Uterus (tissue), 4 donors: ENCODE results near the gene CREB3L1. TPM values are rescaled to one million over a fixed set of nuclear protein-coding genes. Genes with fewer than 3 reads are reported as not detected.
"Not testable (repeated sequence)": the region's sequence is repeated elsewhere in the genome, so short reads cannot be mapped to it uniquely, and the experiment has no call there.

Experiments used
- DNase-seq, 2 donors: peaks; one replicate each; pipeline ENCODE4 v3.0.0-alpha.2; 2019 to 2020
- H3K27ac ChIP-seq, 2 donors: fragments of 200-600 bp; sonication (generic); 1 replicate in 1 of 2; 2 replicates in 1 of 2; pipeline ENCODE4 v1.5.1; 2016 to 2018
- H3K27me3 ChIP-seq, 2 donors: fragments of 200-600 bp; sonication (generic); one replicate each; pipeline ENCODE4 v1.5.1; 2018 to 2019; ENCODE audit warnings: control low read depth in 1 of 2
- H3K36me3 ChIP-seq, 2 donors: fragments of 200-600 bp; sonication (generic); one replicate each; pipeline ENCODE4 v1.5.1; 2019; ENCODE audit warnings: control low read depth in 1 of 2
- H3K4me1 ChIP-seq, 2 donors: fragments of 200-600 bp; sonication (generic); one replicate each; pipeline ENCODE4 v1.5.1; 2018 to 2019; ENCODE audit warnings: control low read depth in 1 of 2
- H3K4me3 ChIP-seq, 2 donors: fragments of 200-600 bp; sonication (generic); 1 replicate in 1 of 2; 2 replicates in 1 of 2; pipeline ENCODE4 v1.5.1; 2018 to 2019; ENCODE audit warnings: mild to moderate bottlenecking in 1 of 2
- H3K9me3 ChIP-seq, 2 donors: fragments of 200-600 bp; sonication (generic); one replicate each; pipeline ENCODE4 v1.5.1; 2019; ENCODE audit warnings: control low read depth in 1 of 2
- POLR2A ChIP-seq, 2 donors: fragments of 450-650 bp; IDR thresholded peaks; one replicate each; pipeline ENCODE4 v1.6.1; 2016; ENCODE audit warnings: antibody characterized with exemption in 2 of 2, mild to moderate bottlenecking in 1 of 2, moderate library complexity in 1 of 2
- intact Hi-C: fragments of 100-400 bp; cut with DNase I; formaldehyde crosslinking; loops from one replicate; pipeline ENCODE4 v1.15.1; 2023; ENCODE audit warnings: low total_unique reads
- total RNA-seq, 4 donors: library from RNA; depleted of rRNA in 3 of 4; stranded (reverse); fragments of >200 nt in 3 of 4; gene quantifications; one replicate each; pipeline versions ENCODE4 v1.1.0 to v1.2.4, GENCODE V29; 2014 to 2023
- TF ChIP-seq, protein P1 (sequence below), 4 experiments: fragments of 200-600 bp in 2 of 4; fragments of 450-650 bp in 2 of 4; sonication (generic) in 2 of 4; IDR thresholded peaks; one replicate each; pipeline ENCODE4 v1.5.1; 2016 to 2019; ENCODE audit warnings: antibody characterized with exemption in 4 of 4, mild to moderate bottlenecking in 2 of 4, moderate library complexity in 1 of 4
- donor health status: DM: yes; HTN: yes; CAD: no.

Gene CREB3L1
- total RNA-seq, 4 donors from 2014 or later = 2.0 to 20.8 (median 14.8) TPM; not detected in 1

DNA sequence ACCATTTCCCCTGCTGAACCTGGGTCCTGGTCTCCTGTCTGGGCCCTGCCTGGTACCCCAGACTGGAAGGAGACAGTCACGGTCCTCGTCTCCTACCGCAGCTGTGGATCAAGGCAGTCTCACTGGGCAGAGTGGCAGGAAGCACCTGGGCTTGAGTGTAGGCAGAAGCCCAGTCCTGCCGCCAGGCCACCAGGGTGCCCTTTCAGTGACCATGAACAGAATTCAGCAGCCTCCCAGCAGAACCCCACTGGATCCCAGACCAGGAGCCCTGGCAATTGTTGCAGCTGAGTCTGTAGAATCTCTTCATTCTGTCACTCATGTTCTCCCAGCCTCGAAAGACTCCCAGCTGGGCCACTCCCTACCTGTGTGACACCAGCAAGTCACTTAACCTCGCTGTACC is 25.5 kb upstream of the CREB3L1 start:
- no peaks in the 10 kb centered on the region for H3K4me1 ChIP-seq
- H3K9me3 ChIP-seq = no peaks in the 10 kb centered on the region
- no peaks in the 10 kb centered on the region for H3K27me3 ChIP-seq
- intact Hi-C loops = no loop called here
- no peak for DNase-seq
- H3K27ac ChIP-seq = no peak overlapping the region
- no peak overlapping the region for H3K4me3 ChIP-seq
- H3K36me3 ChIP-seq = no peaks in the 10 kb centered on the region
- TF ChIP-seq, protein P1, sequence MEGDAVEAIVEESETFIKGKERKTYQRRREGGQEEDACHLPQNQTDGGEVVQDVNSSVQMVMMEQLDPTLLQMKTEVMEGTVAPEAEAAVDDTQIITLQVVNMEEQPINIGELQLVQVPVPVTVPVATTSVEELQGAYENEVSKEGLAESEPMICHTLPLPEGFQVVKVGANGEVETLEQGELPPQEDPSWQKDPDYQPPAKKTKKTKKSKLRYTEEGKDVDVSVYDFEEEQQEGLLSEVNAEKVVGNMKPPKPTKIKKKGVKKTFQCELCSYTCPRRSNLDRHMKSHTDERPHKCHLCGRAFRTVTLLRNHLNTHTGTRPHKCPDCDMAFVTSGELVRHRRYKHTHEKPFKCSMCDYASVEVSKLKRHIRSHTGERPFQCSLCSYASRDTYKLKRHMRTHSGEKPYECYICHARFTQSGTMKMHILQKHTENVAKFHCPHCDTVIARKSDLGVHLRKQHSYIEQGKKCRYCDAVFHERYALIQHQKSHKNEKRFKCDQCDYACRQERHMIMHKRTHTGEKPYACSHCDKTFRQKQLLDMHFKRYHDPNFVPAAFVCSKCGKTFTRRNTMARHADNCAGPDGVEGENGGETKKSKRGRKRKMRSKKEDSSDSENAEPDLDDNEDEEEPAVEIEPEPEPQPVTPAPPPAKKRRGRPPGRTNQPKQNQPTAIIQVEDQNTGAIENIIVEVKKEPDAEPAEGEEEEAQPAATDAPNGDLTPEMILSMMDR (IDR thresholded peaks at IDR 0.05) = no peak
- no peak for TF ChIP-seq POLR2A (IDR thresholded peaks at IDR 0.05)

DNA sequence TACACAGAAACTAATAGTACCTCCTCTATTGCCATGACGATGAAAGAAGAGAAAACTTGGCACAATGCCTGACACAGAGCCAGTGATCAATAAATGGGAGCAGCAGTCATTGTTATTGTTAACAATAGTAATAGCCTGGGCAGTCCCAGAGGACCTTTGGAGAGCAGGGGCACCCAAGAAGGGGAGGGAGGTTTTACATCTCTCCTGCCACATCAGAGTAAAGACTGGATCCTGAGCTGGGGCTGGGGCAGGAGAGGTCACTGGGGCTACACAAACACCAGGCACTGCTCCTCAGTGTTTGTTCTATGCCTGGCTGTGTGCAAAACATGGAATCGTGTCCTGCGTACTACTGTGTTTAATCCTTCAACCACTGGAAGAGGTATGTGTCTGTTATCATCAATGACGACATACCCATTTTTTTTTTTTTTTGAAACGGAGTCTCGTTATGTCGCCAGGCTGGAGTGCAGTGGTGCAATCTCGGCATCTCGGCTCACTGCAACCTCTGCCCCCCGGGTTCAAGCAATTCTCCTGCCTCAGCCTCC is 25.0 kb upstream of the CREB3L1 start:
- no peak for TF ChIP-seq POLR2A (IDR thresholded peaks at IDR 0.05)
- TF ChIP-seq, protein P1 (IDR thresholded peaks at IDR 0.05) = no peak
- no peak overlapping the region for H3K4me3 ChIP-seq
- no peaks in the 10 kb centered on the region for H3K4me1 ChIP-seq
- intact Hi-C loops = no loop called here
- H3K36me3 ChIP-seq = no peaks in the 10 kb centered on the region
- no peak overlapping the region for H3K27ac ChIP-seq
- H3K9me3 ChIP-seq = no peaks in the 10 kb centered on the region
- H3K27me3 ChIP-seq = no peaks in the 10 kb centered on the region
- DNase-seq = no peak

DNA sequence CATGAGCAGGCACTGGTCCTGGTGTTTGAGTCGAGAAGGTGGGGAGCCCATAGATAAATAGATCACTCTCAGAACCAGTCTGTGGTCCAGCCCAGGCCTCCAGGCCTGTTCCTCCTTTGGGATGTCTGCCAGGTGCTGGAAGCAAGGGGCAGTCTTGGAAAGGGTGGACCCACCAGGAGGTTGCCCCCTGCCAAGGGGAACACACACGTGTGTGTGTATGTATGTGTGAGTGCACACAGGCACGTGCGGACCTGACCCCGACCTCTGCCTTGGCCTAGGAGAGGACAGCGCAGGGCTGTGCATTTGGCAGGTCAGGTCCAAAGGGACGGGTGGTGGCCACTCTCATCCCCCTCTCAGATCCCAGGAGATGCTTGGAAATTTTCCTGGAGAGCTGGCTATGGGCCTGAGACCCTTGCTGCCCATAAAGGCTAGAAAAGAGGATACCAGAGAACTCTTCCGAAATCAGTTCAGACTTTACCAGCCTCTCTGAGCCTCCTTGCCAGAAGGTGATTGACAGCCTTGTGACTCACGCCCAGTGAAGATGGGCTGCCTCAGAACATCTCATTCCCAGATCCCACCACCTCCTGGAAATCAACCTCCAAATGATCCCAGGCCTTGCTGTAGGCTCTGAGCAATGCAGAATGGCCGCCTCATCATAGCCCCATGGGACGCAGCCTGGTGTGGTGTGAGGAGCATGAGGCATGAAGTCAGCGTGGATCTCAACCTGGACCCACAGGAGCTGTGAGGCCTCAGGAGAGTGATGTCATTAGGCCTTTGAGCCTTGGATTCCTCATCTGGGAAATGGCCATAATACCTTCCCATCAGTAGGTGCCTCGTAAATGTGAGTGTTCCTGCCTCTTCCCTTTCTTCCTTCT is 24.0 kb upstream of the CREB3L1 start:
- intact Hi-C loops = no loop called here
- Histone ChIP-seq H3K4me3 (no peak overlapping the region), H3K27me3 (no peaks in the 10 kb centered on the region), H3K36me3 (no peaks in the 10 kb centered on the region), H3K4me1 (no peaks in the 10 kb centered on the region), H3K27ac (no peak overlapping the region), H3K9me3 (no peaks in the 10 kb centered on the region)
- TF ChIP-seq, protein P1 (IDR thresholded peaks at IDR 0.05) = no peak
- TF ChIP-seq POLR2A (IDR thresholded peaks at IDR 0.05) = no peak
- no peak for DNase-seq

DNA sequence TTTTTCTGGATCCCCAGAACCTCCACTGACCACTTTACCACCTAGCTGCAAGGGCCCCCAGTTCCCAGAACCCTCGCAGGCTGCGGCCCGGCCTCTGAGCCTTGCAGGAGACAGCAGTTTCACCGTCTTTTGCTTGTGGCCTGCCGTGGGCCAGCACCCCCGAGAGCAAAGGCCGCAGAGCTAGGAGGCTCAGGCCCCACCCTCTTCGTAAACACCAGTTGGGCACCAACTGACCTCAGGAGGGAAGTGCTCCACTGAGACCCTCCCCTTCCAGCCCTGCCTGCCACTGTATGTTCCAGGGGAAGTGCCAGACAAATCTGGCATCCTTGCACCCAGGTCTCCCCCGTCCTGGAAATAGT is 23.4 kb upstream of the CREB3L1 start:
- intact Hi-C loops = no loop called here
- Histone ChIP-seq H3K27me3 (no peaks in the 10 kb centered on the region), H3K9me3 (no peaks in the 10 kb centered on the region), H3K4me3 (no peak overlapping the region), H3K27ac (no peak overlapping the region), H3K4me1 (no peaks in the 10 kb centered on the region), H3K36me3 (no peaks in the 10 kb centered on the region)
- DNase-seq = no peak
- TF ChIP-seq POLR2A (IDR thresholded peaks at IDR 0.05) = no peak
- TF ChIP-seq, protein P1 (IDR thresholded peaks at IDR 0.05) = no peak

DNA sequence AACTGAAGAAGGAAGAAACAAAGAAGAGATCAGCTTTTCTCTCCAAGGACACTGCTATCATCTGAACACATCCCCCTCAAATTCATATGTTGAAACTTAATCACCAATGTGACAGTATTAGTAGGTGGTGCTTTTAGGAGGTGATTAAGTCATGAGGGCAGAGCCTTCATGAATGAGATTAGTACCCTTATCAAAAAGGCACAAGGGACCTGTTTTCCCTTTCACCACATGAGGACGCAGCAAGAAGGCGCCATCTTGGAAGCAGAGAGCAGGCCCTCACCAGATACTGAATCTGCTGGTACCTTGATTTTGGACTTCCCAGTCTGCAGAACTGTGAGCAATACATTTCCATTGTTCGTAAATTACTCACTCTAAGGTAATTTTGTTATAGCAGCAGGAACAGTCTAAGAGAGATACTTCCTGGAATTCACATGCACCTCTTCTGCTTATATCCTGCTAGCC is 20.9 kb upstream of the CREB3L1 start:
- no peaks in the 10 kb centered on the region for H3K9me3 ChIP-seq
- no peaks in the 10 kb centered on the region for H3K36me3 ChIP-seq
- no peak overlapping the region for H3K27ac ChIP-seq
- no peak for DNase-seq
- H3K4me3 ChIP-seq = no peak overlapping the region
- intact Hi-C loops = no loop called here
- H3K27me3 ChIP-seq = no peaks in the 10 kb centered on the region
- no peak for TF ChIP-seq POLR2A (IDR thresholded peaks at IDR 0.05)
- TF ChIP-seq, protein P1 (IDR thresholded peaks at IDR 0.05) = no peak
- no peaks in the 10 kb centered on the region for H3K4me1 ChIP-seq

DNA sequence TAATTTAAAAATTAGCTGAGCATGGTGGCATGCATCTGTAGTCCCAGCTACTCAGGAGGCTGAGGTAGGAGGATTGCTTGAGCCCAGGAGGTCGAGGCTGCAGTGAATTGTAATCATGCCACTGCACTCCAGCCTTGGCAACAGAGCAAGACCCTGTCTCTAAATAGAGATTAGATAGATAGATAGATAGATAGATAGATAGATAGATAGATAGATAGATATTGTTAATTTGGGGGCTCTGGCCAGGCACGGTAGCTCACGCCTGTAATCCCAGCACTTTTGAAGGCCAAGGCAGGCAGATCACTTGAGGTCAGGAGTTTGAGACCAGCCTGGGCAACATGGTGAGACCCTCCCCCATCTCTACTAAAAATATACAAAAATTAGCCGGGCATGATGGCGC is 18.1 kb upstream of the CREB3L1 start:
- H3K27me3 ChIP-seq, intact Hi-C loops, H3K36me3 ChIP-seq: not testable (repeated sequence)

More for the DNA sequence above, 18.1 kb upstream of the CREB3L1 start:
- H3K27ac ChIP-seq, H3K9me3 ChIP-seq, DNase-seq, H3K4me1 ChIP-seq, H3K4me3 ChIP-seq: not testable (repeated sequence)
